IPS DF 4.7 (cell line): ENCODE results near the gene ADAMTS13.

Experiments
- DNase-seq: peaks from one replicate; pipeline ENCODE4 v3.0.0-alpha.2; 2013; ENCODE audit warnings: low spot score; ENCODE audit errors: extremely low read depth

The ADAMTS13 gene

GRCh38 chr9:133453651-133454050, 31.5 kb downstream of the ADAMTS13 start:
- DNase-seq: no peak

DNA sequence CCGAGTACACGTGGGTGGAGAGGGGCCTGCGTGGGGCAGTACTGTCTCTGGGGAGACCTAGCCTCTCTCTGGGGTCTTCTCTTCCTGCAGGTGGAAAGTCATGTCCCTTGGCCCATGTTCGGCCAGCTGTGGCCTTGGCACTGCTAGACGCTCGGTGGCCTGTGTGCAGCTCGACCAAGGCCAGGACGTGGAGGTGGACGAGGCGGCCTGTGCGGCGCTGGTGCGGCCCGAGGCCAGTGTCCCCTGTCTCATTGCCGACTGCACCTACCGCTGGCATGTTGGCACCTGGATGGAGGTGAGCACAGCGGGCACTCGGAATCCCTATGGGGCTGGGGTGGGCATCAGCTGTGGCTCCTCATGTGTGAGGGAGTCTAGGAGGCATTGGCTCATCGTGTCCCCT, 32.2 kb downstream of the ADAMTS13 start:
- no peak for DNase-seq

- no peak for DNase-seq
These were observed 32.9 kb downstream of the ADAMTS13 start for GRCh38 chr9:133454943-133455673.

DNA sequence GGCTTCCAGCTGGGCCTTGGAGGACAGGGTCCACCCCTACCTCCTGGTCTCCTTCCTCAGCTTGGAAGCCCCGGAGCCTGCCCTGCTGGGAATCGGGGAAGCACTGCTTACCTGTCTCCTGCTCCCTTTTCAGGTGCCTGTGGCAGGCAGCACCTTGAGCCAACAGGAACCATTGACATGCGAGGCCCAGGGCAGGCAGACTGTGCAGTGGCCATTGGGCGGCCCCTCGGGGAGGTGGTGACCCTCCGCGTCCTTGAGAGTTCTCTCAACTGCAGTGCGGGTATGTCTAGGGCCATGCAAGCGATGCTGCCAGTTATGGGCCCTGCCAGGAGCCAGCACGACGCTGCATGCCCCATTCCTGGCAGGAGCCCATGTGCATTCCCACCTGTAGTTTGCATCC, 33.8 kb downstream of the ADAMTS13 start:
- no peak for DNase-seq

- no peak for DNase-seq
These were observed 34.2 kb downstream of the ADAMTS13 start for GRCh38 chr9:133456409-133456808.

DNA sequence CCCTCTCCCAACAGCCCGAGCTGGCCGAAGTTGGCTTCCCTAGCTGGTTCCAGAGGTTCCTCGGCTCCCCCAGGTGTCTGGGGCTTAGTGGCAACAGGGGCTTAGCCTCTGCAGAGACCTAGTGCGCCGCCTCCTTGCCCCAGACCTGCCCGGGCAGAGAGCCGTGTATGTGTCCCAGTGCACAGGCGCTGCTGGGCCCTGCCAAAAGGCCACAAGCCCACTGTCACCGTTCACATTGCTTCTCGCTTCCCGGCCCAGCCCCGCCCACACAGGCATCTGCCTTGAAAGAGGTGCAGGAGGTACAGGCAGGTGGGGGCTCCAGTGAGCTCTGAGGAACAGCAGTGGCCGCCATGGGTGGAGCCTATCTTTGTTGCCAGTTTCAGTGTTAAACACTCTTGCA, 35.1 kb downstream of the ADAMTS13 start:
- DNase-seq: no peak

- no peak for DNase-seq
These were observed 35.6 kb downstream of the ADAMTS13 start for GRCh38 chr9:133457748-133458147.

GRCh38 chr9:133458643-133459312, 36.6 kb downstream of the ADAMTS13 start:
- DNase-seq: no peak

DNA sequence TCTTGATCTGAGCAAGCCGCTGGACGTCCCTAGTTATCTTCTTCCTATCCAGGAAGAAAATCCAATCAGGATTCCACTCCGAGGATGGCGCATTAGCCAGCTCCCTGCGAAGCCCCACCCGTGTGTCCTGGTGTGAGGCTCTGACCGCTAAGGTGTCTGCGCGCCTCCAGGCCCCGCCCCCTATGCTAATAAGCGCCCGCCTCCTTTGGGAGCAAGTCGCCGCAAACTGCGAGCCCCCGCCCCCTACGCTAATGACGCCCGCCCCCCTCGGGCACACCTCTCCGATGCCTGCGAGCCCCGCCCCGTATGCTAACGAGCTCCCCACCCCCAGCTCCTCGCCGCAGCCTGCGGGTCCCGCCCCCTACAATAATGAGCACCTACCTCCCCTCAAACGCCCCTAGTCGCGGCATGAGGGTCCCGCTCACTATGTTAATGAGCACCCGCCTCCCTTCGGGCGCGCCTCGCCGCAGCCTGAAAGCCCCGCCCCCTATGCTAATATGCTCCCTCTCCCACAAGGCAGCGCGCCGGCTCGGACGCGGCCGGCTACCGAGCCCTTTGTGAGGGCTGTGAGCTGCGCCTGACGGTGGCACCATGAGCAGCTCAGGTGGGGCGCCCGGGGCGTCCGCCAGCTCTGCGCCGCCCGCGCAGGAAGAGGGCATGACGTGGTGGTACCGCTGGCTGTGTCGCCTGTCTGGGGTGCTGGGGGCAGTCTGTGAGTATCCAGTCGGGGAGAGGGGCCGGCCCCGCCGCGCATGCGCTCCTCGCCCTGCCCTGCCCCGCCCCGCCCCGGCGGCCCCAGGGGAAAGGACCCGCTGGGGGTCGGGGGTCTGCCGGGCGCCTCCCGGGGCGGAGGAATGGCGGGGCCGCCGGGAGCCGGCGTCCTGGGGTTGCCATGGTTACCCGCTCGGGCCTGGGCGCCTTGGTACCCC, 37.6 kb downstream of the ADAMTS13 start, which contains the start of gene CACFD1:
TSS of gene CACFD1 (plus strand) at position 503 of the 929 bp plus-strand sequence. CDS start at position 592, 89 bp downstream.
- no peak for DNase-seq

DNA sequence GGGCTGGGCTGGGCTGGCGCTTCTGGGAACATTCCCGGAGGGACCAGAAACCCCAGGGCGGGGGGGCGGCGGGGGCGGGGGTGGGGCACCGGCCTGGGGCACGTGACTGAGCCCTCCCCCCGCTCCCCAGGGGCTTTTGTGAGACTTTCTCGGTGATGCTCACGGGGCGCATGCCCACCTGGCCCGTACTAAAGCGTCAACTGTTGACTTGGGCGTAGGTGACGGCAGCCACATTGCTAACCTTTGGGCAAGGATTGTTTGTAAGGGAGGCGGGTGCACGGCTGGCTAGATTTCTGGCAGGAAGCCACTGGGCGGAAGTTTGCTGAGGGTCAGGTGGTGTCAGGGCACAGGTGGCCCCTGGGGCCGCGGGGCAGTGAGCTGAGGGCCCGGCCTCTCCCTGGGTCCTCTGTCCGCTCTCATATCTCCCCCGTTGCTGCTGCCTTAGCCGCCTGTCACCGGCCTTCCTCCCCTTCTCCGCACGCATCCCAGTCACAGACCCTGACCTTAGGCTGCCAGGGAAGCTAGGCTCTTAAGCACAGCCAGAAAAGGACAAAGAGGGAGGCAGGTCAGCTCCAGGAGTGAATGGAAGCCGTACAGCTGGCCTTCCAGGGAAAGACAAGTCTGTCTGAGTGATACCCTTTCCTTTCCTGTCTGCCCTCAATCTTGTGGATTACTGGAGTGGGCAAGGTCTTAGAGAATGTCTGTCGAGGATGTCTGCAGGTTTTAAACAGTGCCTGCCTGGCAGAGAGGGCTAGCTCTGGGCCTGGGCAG, 38.4 kb downstream of the ADAMTS13 start:
- DNase-seq: no peak

GRCh38 chr9:133461975-133462374, 39.8 kb downstream of the ADAMTS13 start:
- no peak for DNase-seq

GRCh38 chr9:133463234-133463863, 41.2 kb downstream of the ADAMTS13 start:
- DNase-seq: no peak

DNA sequence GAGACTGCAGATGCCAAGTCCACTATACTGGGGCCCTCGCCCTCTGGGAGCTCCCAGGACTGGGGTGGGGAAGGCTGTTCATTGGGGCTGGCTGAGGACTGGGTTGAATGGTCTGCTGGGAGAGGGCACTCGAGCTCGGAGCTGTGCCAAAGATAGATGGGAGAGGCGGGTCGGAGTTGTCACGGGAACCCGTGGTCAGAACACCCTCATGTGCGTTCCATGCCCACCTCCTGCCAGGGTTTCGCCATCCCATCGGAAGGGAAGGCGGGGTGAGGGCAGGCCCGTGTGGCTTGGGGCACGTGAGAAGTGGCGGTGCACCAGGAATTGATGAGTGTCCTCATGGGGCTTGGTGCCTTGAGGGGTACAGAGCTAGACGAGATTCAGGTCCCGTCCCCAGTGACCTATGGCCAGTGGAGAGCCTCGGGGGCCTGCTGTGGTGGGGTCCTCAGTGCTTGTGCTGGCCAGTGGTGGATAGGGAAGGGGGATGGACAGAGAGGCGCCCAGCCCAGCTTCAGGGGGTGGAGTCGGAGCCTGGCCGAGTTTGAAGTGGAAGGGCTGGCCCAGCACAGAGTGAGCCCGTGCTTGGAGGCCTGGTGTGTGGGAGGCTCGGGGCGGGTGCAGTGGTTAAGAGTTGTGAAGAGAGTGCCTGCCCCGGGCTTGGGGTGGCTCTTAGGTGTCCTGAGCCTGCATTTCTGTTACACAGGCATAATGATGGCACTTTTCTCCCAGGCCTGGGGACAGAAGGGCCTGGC, 41.9 kb downstream of the ADAMTS13 start:
- no peak for DNase-seq

DNA sequence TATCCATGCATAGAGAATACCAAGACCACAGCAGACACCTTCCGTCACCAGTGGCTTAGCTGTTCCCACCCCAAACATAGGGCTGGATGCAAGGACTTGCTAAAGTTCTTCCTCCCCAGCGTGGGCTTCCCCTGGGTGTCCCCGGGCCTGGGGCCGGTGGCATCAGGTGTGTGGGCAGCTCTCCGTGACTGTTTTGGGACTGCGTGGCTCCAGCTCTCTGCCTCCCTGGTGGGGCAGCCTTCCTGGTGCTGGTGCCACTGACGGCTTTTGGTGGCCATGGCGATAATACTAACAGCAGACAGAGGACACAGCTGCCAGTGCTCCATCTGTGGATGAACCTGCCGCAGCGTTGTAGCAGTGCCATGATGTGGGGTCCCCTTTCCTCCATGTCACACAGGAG, 42.5 kb downstream of the ADAMTS13 start:
- no peak for DNase-seq

DNA sequence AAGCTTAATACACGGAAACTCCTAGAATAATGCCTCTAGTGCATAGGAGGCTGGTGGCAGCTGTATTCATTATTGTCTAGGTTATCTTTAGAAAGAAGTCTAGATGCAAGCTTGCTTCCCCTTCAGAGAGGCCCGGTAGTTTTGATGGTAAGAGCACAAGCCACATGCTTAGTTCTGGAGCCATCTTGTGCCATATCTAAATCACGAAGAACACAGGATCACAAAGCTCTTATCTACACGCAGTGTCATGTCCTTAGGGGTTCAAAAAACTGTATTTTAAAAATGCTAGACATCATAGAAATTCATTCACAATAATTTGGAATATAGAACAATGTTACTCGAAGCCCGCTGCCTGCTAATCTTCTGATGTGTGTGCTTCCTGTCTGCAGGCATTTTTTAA, 43.8 kb downstream of the ADAMTS13 start:
- no peak for DNase-seq

GRCh38 chr9:133467101-133467500, 44.9 kb downstream of the ADAMTS13 start:
- DNase-seq: no peak

GRCh38 chr9:133468374-133468773, 46.2 kb downstream of the ADAMTS13 start:
- DNase-seq: no peak

GRCh38 chr9:133468777-133469421, 46.7 kb downstream of the ADAMTS13 start:
- no peak for DNase-seq

DNA sequence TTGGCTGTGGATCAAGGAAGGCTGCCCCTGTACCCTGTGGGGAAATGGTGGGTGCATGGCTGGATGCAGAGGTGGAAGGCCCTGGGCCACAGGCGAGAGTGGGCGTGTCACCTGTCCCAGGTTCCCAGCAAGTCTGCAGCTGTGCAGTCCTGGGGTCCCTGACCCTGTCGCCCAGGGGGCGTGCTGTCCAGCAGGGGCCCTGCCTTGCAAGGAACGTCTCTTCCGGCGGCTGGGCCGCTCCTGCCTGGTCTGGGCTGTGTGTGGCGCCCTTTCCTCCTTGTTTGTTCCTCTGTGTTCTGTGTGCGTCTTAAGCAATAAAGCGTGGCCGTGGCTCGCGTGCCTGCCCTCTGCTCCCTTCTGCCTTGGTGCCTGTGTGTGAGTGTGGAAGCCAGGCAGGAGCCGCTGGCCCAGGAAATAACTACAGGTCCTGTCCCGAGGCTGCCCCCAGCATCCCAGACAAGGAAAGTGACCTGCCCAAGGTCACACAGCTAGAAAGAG, 48.3 kb downstream of the ADAMTS13 start:
- no peak for DNase-seq
